ENCODE data around the gene DNAI2.

DNAI2 gene

GRCh38 chr17:74298778-74299177, 24.7 kb downstream of the DNAI2 start:
- ATAC-seq (ENCODE audit: insufficient read depth, low read depth) = no peak
- TF ChIP-seq EZH2 (IDR thresholded peaks at IDR 0.05; ENCODE audit: borderline replicate concordance, low read depth, low read length, severe bottlenecking) (no peak), CTCF (IDR thresholded peaks at IDR 0.05; ENCODE audit: borderline replicate concordance, extremely low read depth, low read length, poor library complexity, severe bottlenecking) (no peak)
- Histone ChIP-seq H3K4me3 (ENCODE audit: low read depth in 1 of 2, low read length in 2 of 2) (no peak overlapping the region), H3K36me3 (ENCODE audit: insufficient read depth, low read length) (no peaks in the 10 kb centered on the region), H2AFZ (ENCODE audit: low read depth, low read length) (no peak overlapping the region), H3K9ac (ENCODE audit: low read depth, low read length) (no peak overlapping the region), H3K27me3 (ENCODE audit: insufficient read depth, low read length, poor library complexity) (peaks cover 20% of the 10 kb centered on the region), H3K27ac (ENCODE audit: low read length) (no peak overlapping the region), H3K9me3 (ENCODE audit: insufficient read depth, low read length, severe bottlenecking) (no peaks in the 10 kb centered on the region), H3K79me2 (ENCODE audit: insufficient read depth, low read length) (no peaks in the 10 kb centered on the region), H4K20me1 (ENCODE audit: insufficient read depth, low read length) (no peaks in the 10 kb centered on the region; the same call in 1 of the 2 replicates), H3K4me2 (ENCODE audit: insufficient read depth, low read length) (no peak overlapping the region), H3K4me1 (ENCODE audit: insufficient read depth, low read length) (no peaks in the 10 kb centered on the region)
- no peak for DNase-seq

GRCh38 chr17:74299226-74300009, 25.4 kb downstream of the DNAI2 start:
- peaks cover 20% of the 10 kb centered on the region for H3K27me3 ChIP-seq (ENCODE audit: insufficient read depth, low read length, poor library complexity)
- no peak overlapping the region for H3K4me3 ChIP-seq (ENCODE audit: low read depth in 1 of 2, low read length in 2 of 2)
- H2AFZ ChIP-seq (ENCODE audit: low read depth, low read length) = no peak overlapping the region
- no peak overlapping the region for H3K27ac ChIP-seq (ENCODE audit: low read length)
- no peaks in the 10 kb centered on the region for H3K36me3 ChIP-seq (ENCODE audit: insufficient read depth, low read length)
- no peak overlapping the region for H3K4me2 ChIP-seq (ENCODE audit: insufficient read depth, low read length)
- H3K9ac ChIP-seq (ENCODE audit: low read depth, low read length) = no peak overlapping the region
- DNase-seq (no peak), ATAC-seq (ENCODE audit: insufficient read depth, low read depth) (no peak)
- H3K9me3 ChIP-seq (ENCODE audit: insufficient read depth, low read length, severe bottlenecking) = no peaks in the 10 kb centered on the region
- H3K4me1 ChIP-seq (ENCODE audit: insufficient read depth, low read length) = no peaks in the 10 kb centered on the region
- H3K79me2 ChIP-seq (ENCODE audit: insufficient read depth, low read length) = no peaks in the 10 kb centered on the region
- no peak for TF ChIP-seq CTCF (IDR thresholded peaks at IDR 0.05; ENCODE audit: borderline replicate concordance, extremely low read depth, low read length, poor library complexity, severe bottlenecking)
- TF ChIP-seq EZH2 (IDR thresholded peaks at IDR 0.05; ENCODE audit: borderline replicate concordance, low read depth, low read length, severe bottlenecking) = no peak
- H4K20me1 ChIP-seq (ENCODE audit: insufficient read depth, low read length) = no peaks in the 10 kb centered on the region; the same call in 1 of the 2 replicates

GRCh38 chr17:74303305-74303704, 29.3 kb downstream of the DNAI2 start:
- no peaks in the 10 kb centered on the region for H3K4me1 ChIP-seq (ENCODE audit: insufficient read depth, low read length)
- H3K4me3 ChIP-seq (ENCODE audit: low read depth in 1 of 2, low read length in 2 of 2) = no peak overlapping the region
- H3K9ac ChIP-seq (ENCODE audit: low read depth, low read length) = no peak overlapping the region
- ATAC-seq (ENCODE audit: insufficient read depth, low read depth) (no peak), DNase-seq (no peak)
- H3K36me3 ChIP-seq (ENCODE audit: insufficient read depth, low read length) = no peaks in the 10 kb centered on the region
- H3K27me3 ChIP-seq (ENCODE audit: insufficient read depth, low read length, poor library complexity) = peaks cover 10% of the 10 kb centered on the region
- H2AFZ ChIP-seq (ENCODE audit: low read depth, low read length) = no peak overlapping the region
- no peaks in the 10 kb centered on the region for H4K20me1 ChIP-seq (ENCODE audit: insufficient read depth, low read length)
- H3K4me2 ChIP-seq (ENCODE audit: insufficient read depth, low read length) = no peak overlapping the region
- no peak overlapping the region for H3K27ac ChIP-seq (ENCODE audit: low read length)
- no peak for TF ChIP-seq CTCF (IDR thresholded peaks at IDR 0.05; ENCODE audit: borderline replicate concordance, extremely low read depth, low read length, poor library complexity, severe bottlenecking)
- TF ChIP-seq EZH2 (IDR thresholded peaks at IDR 0.05; ENCODE audit: borderline replicate concordance, low read depth, low read length, severe bottlenecking) = no peak
- H3K79me2 ChIP-seq (ENCODE audit: insufficient read depth, low read length) = no peaks in the 10 kb centered on the region
- no peaks in the 10 kb centered on the region for H3K9me3 ChIP-seq (ENCODE audit: insufficient read depth, low read length, severe bottlenecking)

Measured in DND-41 (cell line).